Lung (tissue), 12 donors: ENCODE results near the gene WNK2. TPM values are rescaled to one million over a fixed set of nuclear protein-coding genes. Genes with fewer than 3 reads are reported as not detected.

Experiments used
- ATAC-seq: fragments of 200-7000 bp; cut with Tn5 transposase; one replicate; pipeline ENCODE4 v1.9.1; 2020; ENCODE audit warnings: moderate number of reproducible peaks; ENCODE audit not compliant: insufficient read depth, low FRiP score
- DNase-seq, 3 donors: peaks; one replicate each; pipeline ENCODE4 v3.0.0-alpha.2; 2013 to 2017
- H3K27ac ChIP-seq, 2 donors: one replicate each; pipeline ENCODE4 v1.5.1; 2013; ENCODE audit warnings: mild to moderate bottlenecking in 2 of 2, moderate library complexity in 2 of 2, control low read depth in 1 of 2, inconsistent platforms in 1 of 2, low read depth in 1 of 2, low read length in 1 of 2
- H3K27me3 ChIP-seq, 3 donors: one replicate each; pipeline ENCODE4 v1.5.1; 2013; ENCODE audit warnings: low read length in 2 of 3; ENCODE audit not compliant: control insufficient read depth in 3 of 3, insufficient read depth in 3 of 3
- H3K36me3 ChIP-seq, 4 donors: one replicate each; pipeline ENCODE4 v1.5.1; 2013; ENCODE audit warnings: low read length in 4 of 4, mild to moderate bottlenecking in 1 of 4, moderate library complexity in 1 of 4; ENCODE audit not compliant: control insufficient read depth in 4 of 4, insufficient read depth in 4 of 4
- H3K4me1 ChIP-seq, 5 donors: one replicate each; pipeline ENCODE4 v1.5.1; 2013; ENCODE audit warnings: low read length in 5 of 5, mild to moderate bottlenecking in 2 of 5, moderate library complexity in 1 of 5; ENCODE audit not compliant: control insufficient read depth in 5 of 5, insufficient read depth in 5 of 5
- H3K4me3 ChIP-seq: one replicate; pipeline ENCODE4 v1.5.1; 2013; ENCODE audit warnings: mild to moderate bottlenecking, control low read depth, moderate library complexity
- H3K9ac ChIP-seq, 2 donors: one replicate each; pipeline ENCODE4 v1.5.1; 2013; ENCODE audit warnings: low read length in 2 of 2, control low read depth in 1 of 2; ENCODE audit not compliant: insufficient read depth in 1 of 2
- H3K9me3 ChIP-seq, 4 donors: one replicate each; pipeline ENCODE4 v1.5.1; 2013; ENCODE audit warnings: low read length in 3 of 4, mild to moderate bottlenecking in 1 of 4, moderate library complexity in 1 of 4; ENCODE audit not compliant: control insufficient read depth in 4 of 4, insufficient read depth in 3 of 4
- CTCF ChIP-seq: IDR thresholded peaks from 2 replicates; pipeline ENCODE4 v1.5.1; 2012; ENCODE audit warnings: mild to moderate bottlenecking; ENCODE audit errors: control extremely low read depth, extremely low read depth
- WGBS, 2 donors: extraction: QIAGEN DNeasy Blood & Tissue Kit; methylation state at CpG; one replicate each; pipeline ENCODE4 v1.1.7; 2013; 5-methylcytosine and 5-hydroxymethylcytosine counted together
- polyA plus RNA-seq, 2 donors: library from polyadenylated mRNA; stranded (reverse); fragments of 200-250 nt; gene quantifications; one replicate each; pipeline ENCODE4 v1.2.1, GENCODE V29; 2013
- total RNA-seq, 2 donors: library from RNA; depleted of rRNA in 1 of 2; stranded (reverse); fragments of >200 nt in 1 of 2; gene quantifications; one replicate each; pipeline ENCODE4 v1.2.1, GENCODE V29; 2014 to 2021
- donor health status: control.
- donor health status: control.
- donor health status: Bipolar disorder and iron deficiency.
- donor health status: healthy.
- donor health status: DM: yes; HTN: yes; CAD: no.

WNK2 gene
- total and polyA plus RNA-seq, 4 donors = 1.00 to 8.5 (median 2.9) TPM

DNA sequence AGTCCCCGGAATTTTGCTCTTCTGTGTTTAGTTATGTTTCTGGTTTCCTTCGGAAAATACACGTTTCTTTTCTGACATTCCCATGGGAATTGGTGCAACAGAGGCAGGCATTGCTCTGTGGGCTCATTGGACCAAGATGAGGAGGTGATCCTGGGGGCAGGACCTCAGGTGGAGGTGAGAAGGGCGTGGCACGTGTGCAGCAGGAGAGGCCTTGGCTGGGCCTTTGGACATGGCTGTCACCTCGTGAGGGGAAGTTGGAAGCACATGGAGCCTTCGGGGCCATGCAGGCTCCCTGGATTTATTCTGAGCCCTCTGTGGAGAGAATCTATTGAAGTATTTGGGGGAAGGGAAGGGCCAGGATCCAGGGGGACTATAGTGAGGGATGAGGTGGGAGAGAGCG is 44.5 kb downstream of the WNK2 start:
- Histone ChIP-seq H3K36me3 (no peaks in the 10 kb centered on the region), H3K27me3 (no peaks in the 10 kb centered on the region), H3K9me3 (peaks cover 0 to 3% (median 0%) of the 10 kb centered on the region in 4 donors), H3K9ac (no peak overlapping the region), H3K27ac (no peak overlapping the region), H3K4me1 (peaks cover 0 to 5% (median 3%) of the 10 kb centered on the region in 5 donors), H3K4me3 (no peak overlapping the region)
- DNase-seq (no peak), ATAC-seq (no peak)
- TF ChIP-seq CTCF = no peak
- WGBS, 2 donors = 86 to 87% methylated on average over 8 of the region's 8 CpGs

DNA sequence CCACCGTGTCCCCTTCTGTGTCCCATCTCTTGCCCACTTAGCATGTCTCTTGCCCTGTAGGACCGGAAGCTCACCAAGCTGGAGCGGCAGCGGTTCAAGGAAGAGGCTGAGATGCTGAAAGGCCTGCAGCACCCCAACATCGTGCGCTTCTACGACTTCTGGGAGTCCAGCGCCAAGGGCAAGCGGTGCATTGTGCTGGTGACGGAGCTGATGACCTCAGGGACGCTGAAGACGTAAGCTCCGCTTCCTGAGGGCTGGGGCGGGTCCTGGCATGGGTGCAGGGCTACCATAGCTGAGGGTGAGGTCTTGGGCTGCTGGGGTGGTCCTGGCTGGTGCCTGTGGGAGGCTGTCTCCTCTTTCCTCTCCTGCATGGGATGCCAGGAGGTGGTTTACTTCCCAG is 45.7 kb downstream of the WNK2 start:
- H3K9ac ChIP-seq = no peak overlapping the region
- H3K27ac ChIP-seq = no peak overlapping the region
- no peak for TF ChIP-seq CTCF
- H3K4me3 ChIP-seq = no peak overlapping the region
- no peaks in the 10 kb centered on the region for H3K4me1 ChIP-seq
- H3K27me3 ChIP-seq = no peaks in the 10 kb centered on the region
- DNase-seq (no peak), ATAC-seq (no peak)
- no peaks in the 10 kb centered on the region for H3K36me3 ChIP-seq
- WGBS, 2 donors = 93 to 95% methylated on average over 14 of the region's 14 CpGs
- peaks cover 0 to 3% (median 0%) of the 10 kb centered on the region in 4 donors for H3K9me3 ChIP-seq

DNA sequence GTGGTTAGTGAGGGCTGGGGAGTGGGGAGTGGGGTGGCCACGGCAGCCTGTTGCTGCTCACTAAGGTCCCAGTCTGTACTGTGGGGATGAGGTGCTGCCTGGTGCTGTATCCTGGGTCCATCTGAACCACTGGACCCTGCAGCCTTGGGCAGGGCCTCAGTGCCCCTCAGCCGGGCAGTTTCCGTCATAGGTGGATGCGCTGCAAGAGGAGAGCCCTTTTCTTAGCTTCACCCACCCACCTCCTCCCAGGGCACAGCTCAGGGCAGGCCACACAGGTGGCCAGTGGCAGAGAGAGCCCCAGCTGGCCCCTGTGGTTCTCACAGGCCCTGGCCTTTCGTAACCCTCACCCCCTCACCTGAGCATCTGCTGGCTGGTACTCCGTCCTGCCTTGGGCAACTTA is 46.2 kb downstream of the WNK2 start:
- no peaks in the 10 kb centered on the region for H3K36me3 ChIP-seq
- no peaks in the 10 kb centered on the region for H3K27me3 ChIP-seq
- H3K4me1 ChIP-seq = peaks cover 0 to 3% (median 0%) of the 10 kb centered on the region in 5 donors
- no peak for TF ChIP-seq CTCF
- no peak overlapping the region for H3K4me3 ChIP-seq
- WGBS, 2 donors = 83 to 93% methylated on average over 6 of the region's 6 CpGs
- ATAC-seq (no peak), DNase-seq (no peak)
- no peak overlapping the region for H3K9ac ChIP-seq
- peaks cover 0 to 3% (median 0%) of the 10 kb centered on the region in 4 donors for H3K9me3 ChIP-seq
- H3K27ac ChIP-seq = no peak overlapping the region

- Histone ChIP-seq H3K4me1 (peaks cover 0 to 4% (median 0%) of the 10 kb centered on the region in 5 donors), H3K27me3 (no peaks in the 10 kb centered on the region), H3K36me3 (no peaks in the 10 kb centered on the region), H3K27ac (no peak overlapping the region), H3K9ac (no peak overlapping the region), H3K9me3 (peaks cover 0 to 3% (median 0%) of the 10 kb centered on the region in 4 donors), H3K4me3 (no peak overlapping the region)
- TF ChIP-seq CTCF = no peak
- 94 to 95% methylated on average over 15 of the region's 15 CpGs for WGBS, 2 donors
- ATAC-seq (no peak), DNase-seq (no peak)
Observed at GRCh38 chr9:93230601-93231000, 46.7 kb downstream of the WNK2 start.
